A549 treated with ZK216348 at 1 μM for 4 hours (cell line): ENCODE results near the gene UHRF1. TPM values are rescaled to one million over a fixed set of nuclear protein-coding genes. Genes with fewer than 3 reads are reported as not detected.

ENCODE experiments used
- total RNA-seq: library from RNA; stranded (reverse); fragments of 200-300 nt; extraction: Qiagen RNA extraction; gene quantifications from 5 replicates; pipeline ENCODE4 v1.2.3, GENCODE V29; 2022; ENCODE audit warnings: low read depth

Gene UHRF1
- 35.5 to 52.3 TPM (median 46.3 TPM) in 5 replicates for total RNA-seq

DNA sequence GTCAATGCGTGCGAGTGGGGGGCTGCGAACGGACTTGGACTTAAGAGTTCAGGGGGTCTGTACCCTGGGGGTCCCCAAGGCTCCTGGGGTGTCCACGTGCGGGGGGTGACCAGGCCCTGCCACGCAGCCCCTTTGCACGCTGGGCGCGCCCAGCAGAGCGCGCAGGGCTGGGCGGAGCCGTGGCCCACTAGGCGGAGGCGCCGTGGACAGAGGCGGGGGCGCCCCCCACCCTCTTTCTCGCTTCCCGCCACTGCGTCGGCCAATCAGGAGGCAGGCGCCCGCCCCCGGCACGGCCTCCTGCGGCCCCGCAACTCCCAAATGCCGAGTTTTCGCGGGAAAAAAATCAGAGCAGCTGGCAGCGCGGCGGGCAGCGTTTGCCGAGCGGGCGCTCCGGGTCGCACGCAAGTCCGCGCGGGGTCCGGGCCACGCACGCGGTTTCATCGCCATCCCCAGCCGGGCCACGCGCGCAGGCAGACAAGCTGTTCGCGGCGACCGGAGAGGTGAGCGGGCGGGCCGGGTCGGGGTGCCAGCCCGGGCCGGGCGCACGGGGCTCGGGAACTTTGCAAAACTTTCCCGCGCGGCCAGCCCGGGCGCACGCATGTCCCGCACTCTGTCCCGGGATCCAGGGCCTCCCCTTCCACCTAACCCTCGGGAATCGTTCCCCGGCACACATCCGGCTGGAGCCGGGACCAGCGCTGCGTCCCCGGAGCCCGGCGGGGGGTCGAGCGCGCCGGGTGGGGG is at the start of gene UHRF1:
Gene UHRF1 (plus strand): TSS at position 346 of the 741 bp plus-strand sequence. CDS start 1,385 bp downstream, outside the sequence.

DNA sequence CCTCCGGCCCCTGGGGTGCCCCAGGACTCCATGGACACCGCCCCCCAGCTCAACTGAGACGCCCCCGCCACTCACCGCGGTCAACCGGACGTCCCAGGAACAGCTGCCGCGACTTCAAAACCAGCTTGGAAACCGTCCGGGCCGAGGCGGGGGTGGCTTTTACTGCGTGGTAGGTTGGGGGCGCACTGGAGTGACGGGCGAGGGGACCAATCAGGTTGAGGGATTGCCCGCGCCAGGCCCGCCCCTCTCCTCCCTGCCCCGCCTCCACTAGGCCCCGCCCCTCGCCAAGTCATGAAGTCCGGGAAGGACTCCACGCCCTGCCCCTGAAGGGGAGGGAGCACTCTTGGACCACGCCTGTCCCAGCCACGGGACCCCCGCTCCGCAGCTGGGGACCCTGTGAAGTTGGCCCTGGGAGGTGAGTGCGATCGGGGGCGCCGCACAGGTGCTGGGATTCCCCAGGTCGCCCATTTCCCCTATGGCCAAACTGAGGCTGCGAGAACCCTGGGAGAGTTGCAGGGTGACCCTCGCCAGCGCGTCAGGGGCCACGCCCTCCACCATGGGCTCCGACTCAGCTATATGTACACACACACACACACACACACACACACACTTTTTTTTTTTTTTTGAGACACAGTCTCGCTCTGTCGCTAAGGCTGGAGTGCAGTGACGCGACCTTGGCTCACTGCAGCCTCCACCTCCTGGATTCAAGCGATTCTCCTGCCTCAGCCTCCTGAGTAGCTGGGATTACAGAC is 41.6 kb upstream of the UHRF1 start, which contains the start of gene PLIN3:
Gene PLIN3 (minus strand): TSS at position 134 of the 752 bp plus-strand sequence. CDS start 6,273 bp downstream, outside the sequence.

DNA sequence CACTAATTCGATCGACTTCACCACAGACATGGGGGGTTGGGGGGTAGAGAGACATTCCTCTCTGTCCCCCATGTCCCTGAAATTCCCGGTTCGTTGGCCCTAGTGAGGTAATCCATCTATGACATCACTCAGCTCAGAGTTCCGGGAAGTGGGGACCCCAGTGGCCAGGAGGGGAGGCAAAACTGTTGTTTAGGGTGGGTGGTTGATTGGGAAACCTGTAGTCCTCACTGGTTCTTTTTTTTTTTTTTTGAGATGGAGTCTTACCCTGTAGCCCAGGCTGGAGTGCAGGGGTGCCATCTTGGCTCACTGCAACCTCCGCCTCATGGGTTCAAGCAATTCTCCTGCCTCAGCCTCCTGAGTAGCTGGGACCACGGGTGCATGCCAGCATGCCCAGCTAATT is 6.5 kb upstream of the UHRF1 start, which contains the start of gene ARRDC5:
Gene ARRDC5 (minus strand): TSS at position 101 of the 400 bp plus-strand sequence. CDS start 71 bp downstream, at position 30.

DNA sequence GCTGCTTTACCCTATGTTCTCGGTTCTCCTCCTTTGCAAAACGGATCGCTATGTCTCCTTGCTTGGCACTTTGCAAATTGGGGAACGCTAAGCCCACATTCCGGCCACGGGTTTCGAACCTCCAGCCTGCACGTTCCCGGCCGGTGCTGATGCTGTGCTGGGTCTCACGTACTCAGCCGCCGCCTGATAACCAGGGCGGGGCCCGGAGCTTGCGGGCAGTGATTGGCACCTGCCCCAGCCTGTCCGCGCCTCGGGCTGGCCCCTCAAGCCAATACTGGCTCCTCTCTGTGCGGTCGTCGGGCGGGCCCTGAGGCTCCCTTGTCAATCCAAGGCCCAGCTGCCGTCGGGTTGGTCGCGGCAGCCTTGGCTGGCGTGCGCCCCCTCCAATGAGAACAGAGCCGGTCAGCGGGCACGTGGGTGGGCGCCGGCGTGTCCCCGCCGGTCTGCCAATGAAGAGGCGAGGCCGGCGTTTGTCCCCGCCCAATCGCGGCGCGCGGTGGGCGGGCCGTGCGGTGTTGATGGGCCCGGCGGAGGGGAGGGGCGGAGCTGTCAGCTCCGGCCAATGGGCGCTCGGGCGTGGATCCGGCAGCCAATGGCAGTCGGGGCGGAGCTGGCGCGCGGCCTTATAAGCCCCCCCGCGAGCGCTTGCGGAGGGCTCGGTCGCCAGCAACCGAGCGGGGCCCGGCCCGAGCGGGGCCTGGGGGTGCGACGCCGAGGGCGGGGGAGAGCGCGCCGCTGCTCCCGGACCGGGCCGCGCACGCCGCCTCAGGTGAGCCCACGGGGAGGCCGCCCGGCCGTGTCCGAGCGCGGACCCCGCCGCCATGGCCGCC is 59.4 kb downstream of the UHRF1 start, which contains the start of gene KDM4B:
Gene KDM4B (plus strand): TSS at position 652 of the 830 bp plus-strand sequence. CDS start 63,778 bp downstream, outside the sequence.

Other genes starting within 250 kb of the UHRF1 start
- gene MYDGF, start 239.2 kb upstream of the UHRF1 start, total RNA-seq: 89.3 to 150 TPM (median 132 TPM) in 5 replicates
- gene DPP9, start 185.7 kb upstream of the UHRF1 start, total RNA-seq: 48.4 to 66.3 TPM (median 65.2 TPM) in 5 replicates
- gene FEM1A, start 117.8 kb upstream of the UHRF1 start, total RNA-seq: 4.5 to 6.4 TPM (median 6.1 TPM) in 5 replicates
- 5.2 to 10.9 TPM (median 8.9 TPM) in 5 replicates for gene TICAM1, start 77.8 kb upstream of the UHRF1 start, total RNA-seq
- gene PLIN3, start 41.8 kb upstream of the UHRF1 start, total RNA-seq: 92.6 to 161 TPM (median 138 TPM) in 5 replicates
- not detected in 5 replicates for gene ARRDC5, start 6.6 kb upstream of the UHRF1 start, total RNA-seq
- gene KDM4B, start 59.6 kb downstream of the UHRF1 start, total RNA-seq: 3.8 to 9.5 TPM (median 8.0 TPM) in 5 replicates